K562 (cell line): ENCODE results near the gene GEMIN5. TPM values are rescaled to one million over a fixed set of nuclear protein-coding genes. Genes with fewer than 3 reads are reported as not detected.
A peak's percentile ranks its signal among the peaks of the same experiment; 100 is the strongest.

Experiments used
- CTCFL ChIP-seq: IDR thresholded peaks from 2 replicates; pipeline ENCODE4 v1.6.1; 2011; ENCODE audit warnings: borderline replicate concordance, low read depth, mild to moderate bottlenecking, moderate library complexity, low read length; ENCODE audit not compliant: insufficient read depth, poor library complexity, severe bottlenecking
- E2F5 ChIP-seq: sonication (generic); formaldehyde crosslinking; IDR thresholded peaks from 2 replicates; pipeline ENCODE4 v1.8.0; 2022; ENCODE audit warnings: mild to moderate bottlenecking, missing genetic modification reagents
- MGA ChIP-seq: fragments of 450-650 bp; IDR thresholded peaks from 2 replicates; pipeline ENCODE4 v1.6.1; 2016; ENCODE audit warnings: mild to moderate bottlenecking, moderate library complexity
- ZNF766 ChIP-seq: fragments of 200-800 bp; sonication (Bioruptor generic); conservative IDR thresholded peaks from 2 replicates; pipeline ENCODE4 v1.6.1; 2016; ENCODE audit warnings: missing genetic modification characterization, missing compliant biosample characterization
- polyA plus RNA-seq, 8 experiments: library from polyadenylated mRNA; depleted of rRNA in 4 of 8; stranded (reverse) in 5 of 8; unstranded in 3 of 8; fragments of >200 nt; fragmentation: Nextera tagmentation in 2 of 8; fragmentation: Illumina TruSeq in 1 of 8; extraction: Ambion mirVana in 2 of 8; extraction: Trizol in 1 of 8; gene quantifications; 2 replicates each; pipeline versions ENCODE4 v1.2.1 to v1.2.3, GENCODE V29; 2011 to 2014; ENCODE audit warnings: inconsistent platforms in 1 of 8, missing spikeins in 1 of 8
- total RNA-seq, 7 experiments: library from RNA; depleted of rRNA in 6 of 7; stranded (reverse); fragments of >200 nt in 6 of 7; fragmentation: Illumina TruSeq in 2 of 7; extraction: Trizol in 2 of 7; gene quantifications; 2 replicates each; pipeline versions ENCODE4 v1.2.1 to v1.2.3, GENCODE V29; 2011 to 2021; ENCODE audit warnings: low replicate concordance in 1 of 7

Gene GEMIN5
- total and polyA plus RNA-seq, 9 of the 15 experiments (the other 6 are each of a cell fraction or from before 2014, with no cell fraction given): 10.3 to 48.2 (median 34.7) TPM

GRCh38 chr5:154857530-154858296 is 80.3 kb downstream of the GEMIN5 start (continued):
- TF ChIP-seq CTCFL: peak; percentile 31
- TF ChIP-seq MGA: peak; percentile 96
- TF ChIP-seq E2F5: peak; percentile 68; the same call in 1 of the 2 replicates
- TF ChIP-seq ZNF766 (CRISPR knock-in tag): peak; percentile 29; the same call in 1 of the 2 replicates
